WTC11 (cell line): Measurements from ENCODE around the gene DDX21.
"Not testable (repeated sequence)": the region's sequence is repeated elsewhere in the genome, so short reads cannot be mapped to it uniquely, and the experiment has no call there.

Experiments
- SMAD3 ChIP-seq: sonication (generic); formaldehyde crosslinking; IDR thresholded peaks from 2 replicates; pipeline ENCODE4 v1.8.0; 2022; ENCODE audit warnings: missing genetic modification reagents, mild to moderate bottlenecking, borderline replicate concordance
- ZBTB43 ChIP-seq: sonication (generic); formaldehyde crosslinking; IDR thresholded peaks from 2 replicates; pipeline ENCODE4 v1.8.1; 2023; ENCODE audit warnings: mild to moderate bottlenecking, missing genetic modification reagents
- ZNF121 ChIP-seq: sonication (generic); formaldehyde crosslinking; IDR thresholded peaks from 2 replicates; pipeline ENCODE4 v1.8.0; 2023; ENCODE audit warnings: missing genetic modification reagents
- TF ChIP-seq, protein P1 (sequence below): fragments of 200-600 bp; IDR thresholded peaks from 2 replicates; pipeline ENCODE4 v1.8.0; 2022; ENCODE audit warnings: antibody characterized with exemption
- TF ChIP-seq, protein P2 (sequence below): sonication (generic); formaldehyde crosslinking; conservative IDR thresholded peaks from 2 replicates; pipeline ENCODE4 v1.8.1; 2022; ENCODE audit warnings: mild to moderate bottlenecking, missing genetic modification reagents
- TF ChIP-seq, protein P3 (sequence below): sonication (generic); formaldehyde crosslinking; conservative IDR thresholded peaks from 2 replicates; pipeline ENCODE4 v1.8.1; 2023; ENCODE audit warnings: mild to moderate bottlenecking, low read depth, missing genetic modification reagents, moderate library complexity
- TF ChIP-seq, protein P4 (sequence below): sonication (generic); formaldehyde crosslinking; IDR thresholded peaks from 2 replicates; pipeline ENCODE4 v1.8.1; 2022; ENCODE audit warnings: mild to moderate bottlenecking, moderate library complexity, missing genetic modification reagents

GRCh38 chr10:68929157-68929556 is 26.8 kb upstream of the DDX21 start:
- TF ChIP-seq, protein P1, sequence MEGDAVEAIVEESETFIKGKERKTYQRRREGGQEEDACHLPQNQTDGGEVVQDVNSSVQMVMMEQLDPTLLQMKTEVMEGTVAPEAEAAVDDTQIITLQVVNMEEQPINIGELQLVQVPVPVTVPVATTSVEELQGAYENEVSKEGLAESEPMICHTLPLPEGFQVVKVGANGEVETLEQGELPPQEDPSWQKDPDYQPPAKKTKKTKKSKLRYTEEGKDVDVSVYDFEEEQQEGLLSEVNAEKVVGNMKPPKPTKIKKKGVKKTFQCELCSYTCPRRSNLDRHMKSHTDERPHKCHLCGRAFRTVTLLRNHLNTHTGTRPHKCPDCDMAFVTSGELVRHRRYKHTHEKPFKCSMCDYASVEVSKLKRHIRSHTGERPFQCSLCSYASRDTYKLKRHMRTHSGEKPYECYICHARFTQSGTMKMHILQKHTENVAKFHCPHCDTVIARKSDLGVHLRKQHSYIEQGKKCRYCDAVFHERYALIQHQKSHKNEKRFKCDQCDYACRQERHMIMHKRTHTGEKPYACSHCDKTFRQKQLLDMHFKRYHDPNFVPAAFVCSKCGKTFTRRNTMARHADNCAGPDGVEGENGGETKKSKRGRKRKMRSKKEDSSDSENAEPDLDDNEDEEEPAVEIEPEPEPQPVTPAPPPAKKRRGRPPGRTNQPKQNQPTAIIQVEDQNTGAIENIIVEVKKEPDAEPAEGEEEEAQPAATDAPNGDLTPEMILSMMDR: not testable (repeated sequence)
- TF ChIP-seq ZNF121; ZBTB43 (CRISPR knock-in tag); SMAD3 (CRISPR knock-in tag): not testable (repeated sequence)
- TF ChIP-seq, protein P2, sequence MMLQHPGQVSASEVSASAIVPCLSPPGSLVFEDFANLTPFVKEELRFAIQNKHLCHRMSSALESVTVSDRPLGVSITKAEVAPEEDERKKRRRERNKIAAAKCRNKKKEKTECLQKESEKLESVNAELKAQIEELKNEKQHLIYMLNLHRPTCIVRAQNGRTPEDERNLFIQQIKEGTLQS (CRISPR knock-in tag): not testable (repeated sequence)
- TF ChIP-seq, protein P3, sequence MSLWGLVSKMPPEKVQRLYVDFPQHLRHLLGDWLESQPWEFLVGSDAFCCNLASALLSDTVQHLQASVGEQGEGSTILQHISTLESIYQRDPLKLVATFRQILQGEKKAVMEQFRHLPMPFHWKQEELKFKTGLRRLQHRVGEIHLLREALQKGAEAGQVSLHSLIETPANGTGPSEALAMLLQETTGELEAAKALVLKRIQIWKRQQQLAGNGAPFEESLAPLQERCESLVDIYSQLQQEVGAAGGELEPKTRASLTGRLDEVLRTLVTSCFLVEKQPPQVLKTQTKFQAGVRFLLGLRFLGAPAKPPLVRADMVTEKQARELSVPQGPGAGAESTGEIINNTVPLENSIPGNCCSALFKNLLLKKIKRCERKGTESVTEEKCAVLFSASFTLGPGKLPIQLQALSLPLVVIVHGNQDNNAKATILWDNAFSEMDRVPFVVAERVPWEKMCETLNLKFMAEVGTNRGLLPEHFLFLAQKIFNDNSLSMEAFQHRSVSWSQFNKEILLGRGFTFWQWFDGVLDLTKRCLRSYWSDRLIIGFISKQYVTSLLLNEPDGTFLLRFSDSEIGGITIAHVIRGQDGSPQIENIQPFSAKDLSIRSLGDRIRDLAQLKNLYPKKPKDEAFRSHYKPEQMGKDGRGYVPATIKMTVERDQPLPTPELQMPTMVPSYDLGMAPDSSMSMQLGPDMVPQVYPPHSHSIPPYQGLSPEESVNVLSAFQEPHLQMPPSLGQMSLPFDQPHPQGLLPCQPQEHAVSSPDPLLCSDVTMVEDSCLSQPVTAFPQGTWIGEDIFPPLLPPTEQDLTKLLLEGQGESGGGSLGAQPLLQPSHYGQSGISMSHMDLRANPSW: not testable (repeated sequence)
- TF ChIP-seq, protein P4, sequence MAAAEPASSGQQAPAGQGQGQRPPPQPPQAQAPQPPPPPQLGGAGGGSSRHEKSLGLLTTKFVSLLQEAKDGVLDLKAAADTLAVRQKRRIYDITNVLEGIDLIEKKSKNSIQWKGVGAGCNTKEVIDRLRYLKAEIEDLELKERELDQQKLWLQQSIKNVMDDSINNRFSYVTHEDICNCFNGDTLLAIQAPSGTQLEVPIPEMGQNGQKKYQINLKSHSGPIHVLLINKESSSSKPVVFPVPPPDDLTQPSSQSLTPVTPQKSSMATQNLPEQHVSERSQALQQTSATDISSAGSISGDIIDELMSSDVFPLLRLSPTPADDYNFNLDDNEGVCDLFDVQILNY (CRISPR knock-in tag): not testable (repeated sequence)
